HG03066 (cell line): ENCODE measurements around the gene PCP4.

Source experiments
- ATAC-seq: cut with Tn5 transposase; IDR thresholded peaks from one replicate; pipeline ENCODE4 v1.9.1; 2021; ENCODE audit warnings: low read depth; ENCODE audit not compliant: unreplicated experiment

Gene PCP4

DNA sequence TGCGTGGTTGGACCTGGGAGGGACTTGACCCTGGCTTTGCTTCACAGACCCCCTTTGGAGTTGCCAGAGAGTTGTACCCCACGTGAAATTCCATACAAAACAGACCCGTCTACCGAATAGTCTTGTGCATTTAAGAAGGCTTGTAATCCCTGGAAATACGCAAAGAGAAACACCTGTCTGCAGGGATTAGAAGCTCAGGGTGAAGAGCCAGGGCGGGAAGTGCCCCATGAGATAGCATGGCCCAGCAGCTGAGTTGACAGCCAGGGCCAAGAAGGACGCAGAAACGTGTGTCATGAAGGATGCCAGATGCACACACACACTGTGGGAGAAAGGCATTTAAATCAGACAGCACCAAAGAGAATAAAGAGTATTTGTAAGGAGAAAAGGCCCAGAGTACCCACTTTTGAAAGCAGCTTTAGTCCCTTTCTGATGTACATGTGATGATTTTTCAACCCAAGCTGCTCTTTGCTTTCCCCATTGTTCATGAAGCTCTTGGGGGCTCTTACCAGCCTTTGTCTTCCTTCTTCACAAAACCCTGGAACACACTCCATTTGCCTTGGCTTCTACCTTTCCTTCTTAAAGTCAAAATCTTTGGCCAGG lies 46.6 kb downstream of the PCP4 start:
- ATAC-seq = no peak

DNA sequence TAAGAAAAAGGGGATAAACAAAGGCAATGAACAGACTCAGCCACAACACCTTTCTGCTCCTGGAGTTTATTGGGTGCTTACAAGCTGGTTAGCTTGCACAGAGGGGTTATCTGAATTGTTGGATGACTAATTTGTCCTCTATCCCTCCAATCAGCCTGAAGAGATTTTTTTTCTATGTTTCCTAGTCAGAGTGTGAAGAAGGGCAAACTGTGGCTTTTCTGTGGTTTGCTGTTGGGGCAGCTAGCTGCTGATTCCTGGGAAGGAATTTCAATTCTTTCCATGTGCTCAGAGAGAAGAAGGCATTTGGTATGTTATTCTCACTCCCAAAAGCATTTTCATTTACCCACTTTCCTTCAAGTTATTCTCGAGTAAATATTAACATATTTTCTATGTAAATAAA lies 48.6 kb downstream of the PCP4 start:
- no peak for ATAC-seq

- ATAC-seq = no peak
Observed at GRCh38 chr21:39918558-39918957, 51.3 kb downstream of the PCP4 start.

DNA sequence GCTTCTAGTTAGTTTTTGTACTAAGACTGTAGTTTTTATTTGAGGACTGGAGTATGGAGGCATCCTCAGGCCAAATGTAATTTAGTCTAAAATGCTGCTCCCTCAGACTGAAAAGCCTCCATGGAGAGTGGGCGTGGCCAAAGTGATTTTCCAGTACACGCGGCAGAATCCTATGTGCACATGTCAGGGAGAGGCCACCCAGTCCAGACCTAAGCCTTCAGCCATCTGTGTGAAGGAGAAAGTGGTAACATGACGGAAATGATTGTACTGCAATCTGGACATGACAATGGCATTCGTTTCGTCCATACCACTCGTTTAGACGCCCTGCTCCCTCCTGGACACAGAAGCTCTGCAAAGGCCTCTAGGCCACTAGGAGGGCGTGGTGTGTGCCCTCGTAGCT lies 56.2 kb downstream of the PCP4 start:
- no peak for ATAC-seq

DNA sequence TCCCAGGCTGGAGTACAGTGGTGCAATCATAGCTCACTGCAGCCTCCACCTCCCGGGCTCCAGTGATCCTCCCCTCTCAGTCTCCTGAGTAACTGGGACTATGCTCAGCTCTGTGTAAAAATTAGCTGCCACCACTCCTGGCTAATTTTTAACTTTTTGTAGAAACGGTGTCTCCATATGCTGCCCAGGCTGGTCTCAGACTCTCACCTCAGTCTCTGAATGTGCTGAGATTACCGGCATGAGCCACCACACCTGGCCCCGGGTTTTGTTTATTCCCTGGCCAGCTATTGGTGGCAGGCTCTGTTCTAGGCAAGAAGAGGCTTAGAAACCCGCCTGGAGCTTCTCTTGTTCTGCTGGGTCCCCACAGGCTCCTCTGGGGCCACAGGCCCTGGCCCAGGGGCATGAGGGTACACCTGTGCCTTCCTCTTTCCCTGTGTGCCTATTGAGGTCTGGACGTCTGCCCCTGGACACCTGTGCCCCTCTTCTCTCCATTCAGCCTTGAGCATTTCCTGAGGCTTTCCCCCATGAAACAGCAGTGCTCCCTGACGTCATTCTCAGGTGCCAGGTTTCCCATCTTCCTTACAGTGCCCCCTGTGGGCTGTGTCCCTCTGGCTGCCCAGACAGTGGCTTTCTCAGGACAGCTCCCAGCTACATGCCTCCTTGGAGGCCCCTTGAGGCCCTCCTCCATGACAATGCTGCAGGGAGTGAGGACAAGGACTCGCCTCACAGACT lies 57.5 kb downstream of the PCP4 start:
- ATAC-seq = no peak

DNA sequence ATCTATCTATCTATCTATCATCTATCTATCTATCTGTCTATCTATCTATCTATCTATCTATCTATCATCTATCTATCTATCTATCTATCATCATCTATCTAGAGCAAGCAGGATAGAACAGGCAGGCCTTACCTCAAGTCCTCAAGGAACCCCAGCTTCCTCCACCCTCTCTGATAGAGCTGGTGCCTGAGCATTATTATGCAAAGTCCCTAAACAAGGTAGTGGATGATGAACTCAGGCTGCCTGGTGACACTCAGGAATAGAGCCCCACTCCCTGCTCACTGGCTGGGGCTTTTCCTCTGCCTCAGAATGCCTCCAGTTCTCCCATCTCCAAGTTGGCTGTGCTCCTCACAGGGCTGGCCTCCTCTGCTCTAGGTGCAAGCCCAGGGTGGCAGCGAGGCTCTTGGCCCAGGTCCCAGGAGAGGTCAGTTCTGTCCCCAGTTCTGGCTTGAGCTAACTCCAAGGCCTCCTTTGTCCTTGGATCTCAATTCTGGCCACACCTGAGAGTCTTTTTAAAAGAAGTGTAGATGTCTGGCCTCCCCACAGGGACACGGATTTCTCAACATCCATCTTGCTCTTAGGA lies 60.2 kb downstream of the PCP4 start:
- ATAC-seq = no peak

- ATAC-seq = no peak
Observed at GRCh38 chr21:39932335-39932734, 65.1 kb downstream of the PCP4 start.

GRCh38 chr21:39934895-39935294 lies 67.7 kb downstream of the PCP4 start:
- no peak for ATAC-seq

DNA sequence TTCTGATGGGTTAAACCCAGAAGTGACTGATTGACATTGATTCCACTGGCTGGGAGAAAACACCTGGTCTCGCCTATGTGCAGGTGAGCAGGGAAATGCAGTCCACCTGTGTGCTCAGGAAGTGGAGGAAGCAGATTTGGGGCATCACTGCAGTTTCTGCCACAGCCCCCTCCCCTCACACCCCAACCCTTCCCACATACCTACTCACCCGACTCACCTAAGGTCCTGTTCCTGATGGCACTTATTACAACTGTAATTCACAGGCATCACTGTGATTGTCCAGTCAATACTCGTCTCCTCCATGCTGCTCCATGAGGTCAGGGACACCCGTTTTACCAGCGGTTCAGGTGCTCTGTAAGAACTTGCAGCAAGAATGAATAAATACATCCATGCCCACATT lies 68.5 kb downstream of the PCP4 start:
- ATAC-seq = no peak

DNA sequence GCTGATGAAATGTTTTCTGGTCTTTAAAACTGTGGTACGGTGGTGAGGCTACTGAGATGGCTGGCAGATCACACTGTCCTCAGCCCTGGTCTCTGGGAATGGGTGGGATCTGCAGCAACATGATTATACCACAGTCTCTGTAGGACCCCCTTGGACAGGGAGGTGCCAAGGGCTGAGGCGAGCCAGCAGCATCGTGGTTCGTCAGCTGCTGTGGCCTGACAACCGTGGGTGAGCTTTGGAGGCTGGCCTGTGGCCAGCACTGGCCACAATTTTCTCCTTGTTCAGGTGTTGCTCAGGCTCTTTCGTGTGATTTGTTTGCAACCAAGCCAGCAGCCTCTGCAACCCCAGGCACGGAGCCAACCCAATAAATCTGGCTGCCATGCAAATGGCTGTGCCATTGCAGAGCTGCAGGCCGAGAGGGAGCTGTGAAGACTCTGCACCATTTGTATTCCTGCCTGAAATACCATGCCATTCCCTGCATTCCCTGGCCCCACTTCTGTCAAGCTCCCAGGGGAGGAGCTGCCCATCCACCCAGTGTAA lies 70.9 kb downstream of the PCP4 start:
- ATAC-seq = no peak

DNA sequence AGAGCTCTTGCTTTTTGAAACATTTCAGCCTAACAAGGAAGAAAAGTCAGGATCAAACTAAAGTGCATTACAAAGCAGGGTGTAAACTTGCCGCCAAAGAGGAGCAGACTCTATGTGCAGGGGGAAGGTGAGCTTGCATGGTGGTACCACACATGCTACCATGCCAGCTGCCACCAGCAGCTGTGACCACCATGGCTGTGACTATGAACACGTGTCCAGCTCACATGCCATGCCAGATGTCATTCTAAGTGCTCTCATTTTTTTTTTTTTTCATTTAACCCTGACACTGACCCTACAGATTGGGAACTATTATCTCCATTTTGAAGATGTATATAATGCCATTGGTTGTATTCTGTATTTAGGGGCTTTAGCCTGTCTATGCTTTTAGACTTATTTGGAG lies 79.0 kb downstream of the PCP4 start:
- no peak for ATAC-seq

DNA sequence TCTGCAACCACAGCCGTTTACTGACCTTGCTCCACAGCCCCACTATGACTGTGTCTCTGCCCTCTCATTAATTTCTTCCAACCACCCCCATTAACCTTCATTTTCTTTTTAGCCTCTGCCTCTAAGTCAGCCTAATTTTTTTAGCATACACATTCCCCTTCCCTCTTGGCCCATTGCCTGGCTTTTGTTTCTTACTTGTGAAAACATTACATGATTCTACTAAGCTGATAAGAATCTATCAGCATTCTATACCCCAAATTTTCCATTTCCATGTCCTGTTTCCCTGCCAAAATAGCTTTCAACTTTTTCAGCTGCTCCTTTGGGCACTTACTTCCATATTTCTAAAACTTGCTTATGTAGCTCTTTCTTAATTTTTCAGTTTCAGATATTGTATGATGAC lies 79.8 kb downstream of the PCP4 start:
- no peak for ATAC-seq

GRCh38 chr21:39951183-39952101 lies 84.2 kb downstream of the PCP4 start:
- no peak for ATAC-seq

DNA sequence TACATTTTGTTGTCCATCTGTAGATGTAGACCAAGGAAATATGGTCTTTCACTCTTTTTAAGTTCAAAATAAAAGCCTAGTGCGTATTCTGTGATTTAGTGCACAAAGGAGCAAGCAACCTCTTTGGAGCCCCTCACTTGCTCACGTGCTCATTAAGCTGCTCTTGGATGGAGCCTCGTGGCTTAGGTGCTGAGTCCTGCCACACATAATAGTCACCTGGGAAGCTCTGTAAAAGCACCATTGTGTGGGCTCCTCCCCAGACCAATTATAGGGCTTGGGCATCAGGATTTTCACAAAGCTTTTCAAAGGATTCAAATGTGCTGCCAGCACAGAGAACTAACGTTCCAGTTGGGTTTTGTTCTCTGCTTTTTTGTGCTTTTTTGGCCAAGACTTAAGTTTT lies 85.0 kb downstream of the PCP4 start:
- no peak for ATAC-seq

GRCh38 chr21:39954570-39954969 lies 87.3 kb downstream of the PCP4 start:
- no peak for ATAC-seq

DNA sequence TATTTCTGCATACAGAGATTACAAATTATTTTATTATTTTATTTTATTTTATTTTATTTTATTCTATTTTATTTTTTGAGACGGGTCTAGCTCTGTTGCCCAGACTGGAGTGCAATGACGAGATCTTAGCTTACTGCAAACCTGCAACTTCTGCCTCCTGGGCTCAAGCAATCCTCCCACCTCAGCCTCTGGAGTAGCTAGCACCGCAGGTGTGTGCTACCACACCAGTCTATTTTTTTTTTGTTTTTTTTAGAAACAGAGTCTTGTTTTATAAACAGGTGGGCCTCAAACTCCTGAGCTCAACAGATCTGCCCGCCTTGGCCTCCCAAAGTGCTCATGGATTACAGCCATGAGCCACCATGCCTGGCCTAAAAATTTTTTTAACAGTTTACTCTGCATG lies 88.1 kb downstream of the PCP4 start:
- ATAC-seq = no peak

DNA sequence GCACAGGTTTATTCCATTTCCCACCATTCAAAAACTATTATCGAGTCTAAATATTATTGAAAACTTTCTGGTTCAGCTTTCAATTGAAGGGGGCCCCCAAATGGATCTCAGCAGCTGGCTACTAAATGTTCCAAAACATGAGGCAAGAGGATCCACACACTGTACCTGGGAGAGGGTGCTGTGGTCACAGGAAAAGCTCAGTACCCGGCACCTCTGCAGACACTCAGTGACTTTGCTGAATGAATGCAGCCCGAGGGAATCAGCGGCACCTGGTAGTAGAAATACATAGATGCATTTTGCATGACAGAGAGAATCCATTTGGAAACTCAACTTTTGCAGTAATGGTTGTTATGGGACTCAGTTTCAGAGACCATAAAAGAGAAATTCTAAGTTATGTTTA lies 89.3 kb downstream of the PCP4 start:
- ATAC-seq = no peak

- ATAC-seq = no peak
Observed at GRCh38 chr21:39958731-39959130, 91.5 kb downstream of the PCP4 start.

- no peak for ATAC-seq
Observed at GRCh38 chr21:39961251-39961650, 94.0 kb downstream of the PCP4 start.

- no peak for ATAC-seq
Observed at GRCh38 chr21:39965026-39965425, 97.8 kb downstream of the PCP4 start.

DNA sequence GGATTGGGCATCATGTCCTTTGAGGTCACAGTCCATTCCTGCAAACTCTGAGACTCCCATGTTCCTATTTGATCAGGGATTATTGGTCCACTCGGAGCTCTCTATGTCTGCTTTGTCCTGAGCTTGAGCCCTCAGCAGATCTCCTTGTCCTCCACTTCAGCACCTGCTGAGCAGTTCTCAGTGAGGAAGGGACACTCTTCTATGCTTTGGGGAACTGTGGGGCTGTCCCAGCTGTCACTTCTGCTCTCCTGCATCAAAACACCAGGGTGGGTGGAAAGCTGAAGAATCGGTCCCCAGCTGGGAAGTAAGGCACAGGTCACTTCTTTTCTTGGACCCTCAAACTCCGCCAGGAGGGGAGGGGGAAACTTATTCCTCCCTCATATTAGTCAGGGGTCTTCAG lies 99.5 kb downstream of the PCP4 start:
- ATAC-seq = no peak
